Activated naive CD8-positive, alpha-beta T cell treated with anti-CD3 and anti-CD28 coated beads, Interleukin-2, amount 50 U/mL, for 24 hours (primary cell): Measurements from ENCODE around the gene CTNNBL1.

ENCODE experiments used
- ATAC-seq: fragments of 150-1000 bp; cut with Tn5 transposase; one replicate; pipeline ENCODE4 v1.10.0; 2021
- DNase-seq: peaks from one replicate; pipeline ENCODE4 v3.0.0; 2021
- H3K27ac Mint-ChIP-seq: one replicate; pipeline ENCODE4 v1.8.0; 2021; ENCODE audit warnings: mild to moderate bottlenecking, mixed read lengths
- H3K27me3 Mint-ChIP-seq: one replicate; pipeline ENCODE4 v1.8.0; 2021; ENCODE audit warnings: mixed read lengths
- H3K36me3 Mint-ChIP-seq: one replicate; pipeline ENCODE4 v1.8.0; 2021; ENCODE audit warnings: low read depth, mixed read lengths
- H3K4me1 Mint-ChIP-seq: one replicate; pipeline ENCODE4 v1.8.0; 2021; ENCODE audit warnings: mixed read lengths
- H3K4me3 Mint-ChIP-seq: one replicate; pipeline ENCODE4 v1.8.0; 2021; ENCODE audit warnings: mild to moderate bottlenecking, moderate library complexity, mixed read lengths
- H3K9me3 Mint-ChIP-seq: one replicate; pipeline ENCODE4 v1.8.0; 2021; ENCODE audit warnings: mixed read lengths

The CTNNBL1 gene

GRCh38 chr20:37917461-37917860, 223.6 kb downstream of the CTNNBL1 start:
- no peaks in the 10 kb centered on the region for H3K36me3 Mint-ChIP-seq
- peaks cover 40% of the 10 kb centered on the region for H3K27me3 Mint-ChIP-seq
- ATAC-seq (no peak), DNase-seq (no peak)
- H3K27ac Mint-ChIP-seq: no peak overlapping the region
- H3K4me1 Mint-ChIP-seq: peaks cover 31% of the 10 kb centered on the region
- H3K9me3 Mint-ChIP-seq: no peaks in the 10 kb centered on the region
- no peak overlapping the region for H3K4me3 Mint-ChIP-seq

DNA sequence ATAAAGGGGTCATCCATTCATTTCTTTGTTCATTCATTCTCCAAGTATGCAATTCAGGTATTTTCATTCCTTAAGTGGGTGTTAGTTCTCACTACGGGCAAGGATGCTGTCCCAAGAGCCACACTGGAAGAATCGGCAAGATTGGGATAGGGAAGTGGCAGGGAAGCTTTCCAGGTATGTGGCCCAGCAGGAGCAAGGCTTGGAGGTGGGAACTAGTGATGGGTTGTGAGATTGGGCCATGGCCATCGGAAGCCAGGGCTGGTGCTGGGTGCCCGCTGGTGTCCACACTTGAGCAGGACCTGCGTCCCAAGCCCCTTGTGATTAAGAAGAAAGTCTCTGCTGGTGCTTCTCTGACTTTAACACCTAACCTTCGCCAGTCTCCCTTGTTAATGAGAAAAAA, 224.2 kb downstream of the CTNNBL1 start:
- H3K9me3 Mint-ChIP-seq: no peaks in the 10 kb centered on the region
- no peak overlapping the region for H3K27ac Mint-ChIP-seq
- no peak overlapping the region for H3K4me3 Mint-ChIP-seq
- ATAC-seq (no peak), DNase-seq (no peak)
- peaks cover 35% of the 10 kb centered on the region for H3K27me3 Mint-ChIP-seq
- no peaks in the 10 kb centered on the region for H3K36me3 Mint-ChIP-seq
- H3K4me1 Mint-ChIP-seq: peaks cover 28% of the 10 kb centered on the region

- DNase-seq (no peak), ATAC-seq (no peak)
- H3K4me3 Mint-ChIP-seq: no peak overlapping the region
- H3K27ac Mint-ChIP-seq: no peak overlapping the region
- peaks cover 20% of the 10 kb centered on the region for H3K4me1 Mint-ChIP-seq
- no peaks in the 10 kb centered on the region for H3K9me3 Mint-ChIP-seq
- H3K36me3 Mint-ChIP-seq: no peaks in the 10 kb centered on the region
- peaks cover 26% of the 10 kb centered on the region for H3K27me3 Mint-ChIP-seq
Observed at GRCh38 chr20:37919389-37920040, 225.7 kb downstream of the CTNNBL1 start.

- H3K9me3 Mint-ChIP-seq: no peaks in the 10 kb centered on the region
- H3K4me1 Mint-ChIP-seq: peaks cover 15% of the 10 kb centered on the region
- no peaks in the 10 kb centered on the region for H3K36me3 Mint-ChIP-seq
- no peak for ATAC-seq
- H3K27ac Mint-ChIP-seq: no peak overlapping the region
- H3K4me3 Mint-ChIP-seq: no peak overlapping the region
- DNase-seq: no peak
- H3K27me3 Mint-ChIP-seq: peaks cover 22% of the 10 kb centered on the region
Observed at GRCh38 chr20:37920270-37920669, 226.4 kb downstream of the CTNNBL1 start.

DNA sequence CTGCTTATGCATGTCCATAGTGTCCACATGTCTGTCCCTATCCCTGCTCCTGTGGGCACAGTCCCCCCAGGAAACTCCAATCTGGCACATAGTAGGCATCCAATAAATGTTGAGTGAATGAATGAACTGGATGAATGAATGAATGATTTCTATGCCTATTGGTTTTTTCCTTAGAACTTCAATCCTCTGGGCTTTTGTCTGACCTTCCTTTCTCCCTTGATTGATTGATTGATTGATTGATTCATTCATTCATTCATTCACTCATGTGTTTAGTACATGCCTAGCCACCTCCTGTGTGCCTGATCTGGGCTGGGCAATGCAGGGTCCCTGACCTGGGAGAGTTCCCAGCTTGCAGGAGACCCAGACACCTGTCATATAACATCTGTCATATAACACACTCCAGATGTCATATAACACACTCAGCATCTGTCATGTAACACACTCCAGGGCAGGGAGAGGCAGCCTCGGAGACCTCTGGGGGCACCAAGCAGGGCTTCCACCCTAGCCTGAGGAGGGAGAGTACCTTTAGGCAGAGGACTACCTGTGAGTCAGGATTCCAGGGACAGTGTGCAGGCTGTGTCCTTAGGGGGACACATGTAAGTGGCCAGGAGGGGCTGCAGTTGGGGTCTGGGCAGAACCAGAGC, 227.0 kb downstream of the CTNNBL1 start:
- ATAC-seq: no peak
- peaks cover 18% of the 10 kb centered on the region for H3K27me3 Mint-ChIP-seq
- no peak for DNase-seq
- H3K9me3 Mint-ChIP-seq: no peaks in the 10 kb centered on the region
- H3K4me3 Mint-ChIP-seq: no peak overlapping the region
- no peak overlapping the region for H3K27ac Mint-ChIP-seq
- H3K36me3 Mint-ChIP-seq: no peaks in the 10 kb centered on the region
- H3K4me1 Mint-ChIP-seq: peaks cover 15% of the 10 kb centered on the region

GRCh38 chr20:37921341-37921929, 227.6 kb downstream of the CTNNBL1 start:
- H3K36me3 Mint-ChIP-seq: no peaks in the 10 kb centered on the region
- no peak overlapping the region for H3K27ac Mint-ChIP-seq
- H3K4me3 Mint-ChIP-seq: no peak overlapping the region
- H3K27me3 Mint-ChIP-seq: peaks cover 12% of the 10 kb centered on the region
- ATAC-seq: peak; percentile 37
- no peaks in the 10 kb centered on the region for H3K9me3 Mint-ChIP-seq
- DNase-seq: no peak
- H3K4me1 Mint-ChIP-seq: peaks cover 15% of the 10 kb centered on the region
